NCI-H446 treated with DMSO at 0.1 percent for 48 hours (cell line): Measurements from ENCODE around the gene ZNF12.
"Not testable (repeated sequence)": the region's sequence is repeated elsewhere in the genome, so short reads cannot be mapped to it uniquely, and the experiment has no call there.

Source experiments
- DNase-seq: peaks from one replicate; lab custom pipeline; 2025; lab: John Stamatoyannopoulos, UW

ZNF12 gene

DNA sequence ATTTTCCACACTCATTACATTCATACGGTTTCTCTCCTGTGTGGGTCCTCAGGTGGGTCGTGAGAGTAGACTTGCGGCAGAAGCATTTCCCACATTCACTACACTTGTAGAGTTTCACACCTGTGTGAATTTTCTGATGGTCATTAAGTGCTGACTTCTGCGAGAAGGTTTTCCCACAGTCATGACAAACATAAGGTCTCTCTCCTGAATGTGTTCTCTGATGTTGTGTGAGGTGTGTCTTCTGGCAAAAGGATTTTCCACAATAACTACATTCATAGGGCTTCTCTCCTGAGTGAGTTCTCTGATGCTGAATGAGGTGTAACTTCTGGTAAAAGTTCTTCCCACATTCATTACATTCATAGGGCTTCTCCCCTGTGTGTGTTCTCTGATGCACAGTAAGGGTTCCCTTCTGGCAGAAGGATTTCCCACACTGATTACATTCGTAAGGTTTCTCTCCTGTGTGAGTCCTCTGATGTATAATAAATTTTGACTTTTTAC lies 15.1 kb downstream of the ZNF12 start:
- DNase-seq, result no peak

DNA sequence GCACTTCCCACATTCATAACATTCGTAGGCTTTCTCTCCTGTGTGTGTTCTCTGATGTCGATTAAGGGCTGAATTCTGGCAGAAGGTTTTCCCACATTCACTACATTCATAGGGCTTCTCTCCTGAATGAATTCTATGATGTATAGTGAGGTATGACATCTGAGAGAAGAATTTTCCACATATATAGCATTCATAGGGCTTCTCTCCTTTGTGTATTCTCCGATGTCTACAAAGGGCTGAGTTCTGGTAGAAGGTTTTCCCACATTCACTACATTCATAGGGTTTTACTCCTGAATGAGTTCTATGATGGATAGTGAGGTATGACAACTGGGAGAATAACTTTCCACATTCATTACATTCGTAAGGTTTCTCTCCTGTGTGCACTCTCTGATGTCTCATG lies 15.6 kb downstream of the ZNF12 start:
- no peak for DNase-seq

- no peak for DNase-seq
Observed at GRCh38 chr7:6680146-6680545, 26.6 kb downstream of the ZNF12 start.

- DNase-seq, result no peak
Observed at GRCh38 chr7:6675807-6676405, 30.8 kb downstream of the ZNF12 start.

GRCh38 chr7:6670851-6671250 lies 35.9 kb downstream of the ZNF12 start:
- DNase-seq, result not testable (repeated sequence)

DNA sequence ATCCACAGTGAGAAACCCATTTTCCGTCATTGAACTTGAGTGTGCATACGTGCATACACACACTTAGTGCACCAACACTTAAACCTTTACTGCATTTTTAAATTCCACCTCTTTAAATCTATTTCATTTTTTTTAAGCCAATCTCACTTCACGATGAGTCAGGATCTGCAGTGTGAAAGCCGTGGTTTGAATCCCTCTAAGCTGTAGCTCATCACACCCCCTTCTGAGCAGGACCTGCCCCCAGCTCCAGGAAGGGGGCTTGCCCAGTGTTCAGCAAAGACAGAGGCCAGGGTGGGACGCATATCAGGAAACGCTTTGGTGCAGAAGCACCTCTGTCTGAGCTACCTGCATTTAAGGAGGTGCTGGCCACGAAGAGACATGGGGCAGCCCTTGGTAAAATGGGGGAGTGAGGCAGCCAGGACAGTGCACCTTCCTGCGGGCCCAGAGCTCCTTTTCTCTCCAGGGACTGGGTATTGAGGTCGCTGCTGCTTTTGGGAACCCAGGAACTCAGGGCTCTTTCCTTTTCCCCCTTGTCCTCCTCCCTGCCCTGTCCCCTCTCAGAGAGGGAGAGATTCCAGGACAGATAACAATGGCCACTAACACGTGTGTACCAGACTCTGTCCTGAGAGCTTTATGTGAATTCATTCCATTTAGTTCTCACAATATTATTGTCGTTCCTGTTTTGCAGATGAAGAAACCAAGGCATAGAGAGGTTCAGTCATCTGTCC lies 48.0 kb downstream of the ZNF12 start:
- DNase-seq, result no peak

DNA sequence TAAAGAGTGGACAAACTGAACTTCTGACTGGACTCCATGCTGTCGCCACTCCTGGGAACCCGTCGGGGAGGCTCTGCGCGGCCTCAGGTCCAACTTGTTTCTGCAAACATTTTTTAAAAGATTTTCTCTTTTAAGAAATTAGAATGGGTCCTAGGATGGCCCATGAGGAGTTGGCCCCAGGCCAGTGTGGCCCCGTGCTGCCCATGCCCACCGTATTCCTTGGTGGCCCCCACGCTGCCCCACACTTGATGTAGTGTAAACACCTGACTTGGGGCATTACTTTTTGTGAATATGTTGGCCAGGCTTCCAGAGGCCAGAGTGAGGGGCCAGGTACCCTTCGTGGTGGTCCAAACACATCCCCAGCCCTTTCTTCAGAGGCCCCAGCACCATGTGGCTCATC lies 50.3 kb downstream of the ZNF12 start:
- no peak for DNase-seq

- no peak for DNase-seq
Observed at GRCh38 chr7:6655636-6656385, 50.9 kb downstream of the ZNF12 start.

GRCh38 chr7:6654842-6655610 lies 51.7 kb downstream of the ZNF12 start:
- no peak for DNase-seq

- no peak for DNase-seq
Observed at GRCh38 chr7:6654113-6654841, 52.5 kb downstream of the ZNF12 start.

DNA sequence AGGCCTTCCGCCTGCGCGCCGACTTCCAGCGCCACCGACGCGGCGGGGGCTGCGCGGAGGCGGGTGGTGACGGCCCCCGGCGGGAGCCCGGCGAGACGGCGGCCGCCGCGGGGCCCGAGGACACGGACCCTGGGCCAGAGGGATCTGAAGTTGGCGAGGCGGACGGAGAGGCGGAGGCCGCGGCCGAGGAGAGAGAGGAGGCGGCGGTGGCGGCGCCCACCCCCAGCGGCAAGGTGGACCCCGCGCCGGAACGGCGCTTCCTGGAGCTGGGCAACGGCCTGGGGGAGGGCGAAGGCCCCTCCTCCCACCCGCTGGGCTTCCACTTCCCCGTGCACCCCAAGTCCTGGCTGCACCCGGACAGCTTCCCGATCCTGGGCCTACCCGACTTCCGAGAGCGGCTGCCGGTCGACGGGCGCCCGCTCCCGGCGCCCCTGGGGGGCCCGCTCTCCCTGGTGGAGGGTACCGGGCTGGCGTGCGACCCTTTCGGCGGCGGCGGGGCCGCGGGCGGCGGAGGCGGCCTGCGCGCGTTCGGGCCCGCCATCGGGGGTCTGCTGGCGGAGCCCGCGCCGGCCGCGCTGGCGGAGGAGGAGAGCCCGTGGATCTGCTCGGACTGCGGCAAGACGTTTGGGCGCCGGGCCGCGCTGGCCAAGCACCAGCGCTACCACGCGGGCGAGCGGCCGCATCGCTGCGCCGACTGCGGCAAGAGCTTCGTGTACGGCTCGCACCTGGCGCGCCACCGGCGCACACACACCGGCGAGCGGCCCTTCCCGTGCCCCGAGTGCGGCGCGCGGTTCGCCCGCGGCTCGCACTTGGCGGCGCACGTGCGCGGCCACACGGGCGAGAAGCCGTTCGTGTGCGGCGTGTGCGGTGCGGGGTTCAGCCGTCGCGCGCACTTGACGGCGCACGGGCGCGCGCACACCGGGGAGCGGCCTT lies 53.4 kb downstream of the ZNF12 start:
- DNase-seq, result no peak

DNA sequence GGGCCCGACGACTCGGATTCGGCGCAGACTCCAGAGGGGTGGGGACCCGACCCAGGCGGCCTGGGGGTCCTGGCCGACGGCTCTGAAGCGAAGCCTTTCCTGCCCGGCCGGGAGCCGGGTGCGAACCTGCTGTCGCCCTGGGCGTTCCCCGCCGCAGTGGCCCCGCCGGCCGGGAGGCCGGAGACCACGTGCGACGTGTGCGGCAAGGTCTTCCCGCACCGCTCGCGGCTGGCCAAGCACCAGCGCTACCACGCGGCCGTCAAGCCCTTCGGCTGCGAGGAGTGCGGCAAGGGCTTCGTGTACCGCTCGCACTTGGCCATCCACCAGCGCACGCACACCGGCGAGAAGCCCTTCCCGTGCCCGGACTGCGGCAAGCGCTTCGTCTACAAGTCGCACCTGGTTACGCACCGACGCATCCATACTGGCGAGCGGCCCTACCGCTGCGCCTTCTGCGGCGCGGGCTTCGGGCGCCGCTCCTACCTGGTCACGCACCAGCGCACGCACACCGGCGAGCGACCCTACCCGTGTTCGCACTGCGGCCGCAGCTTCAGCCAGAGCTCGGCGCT lies 54.2 kb downstream of the ZNF12 start:
- DNase-seq, result no peak

DNA sequence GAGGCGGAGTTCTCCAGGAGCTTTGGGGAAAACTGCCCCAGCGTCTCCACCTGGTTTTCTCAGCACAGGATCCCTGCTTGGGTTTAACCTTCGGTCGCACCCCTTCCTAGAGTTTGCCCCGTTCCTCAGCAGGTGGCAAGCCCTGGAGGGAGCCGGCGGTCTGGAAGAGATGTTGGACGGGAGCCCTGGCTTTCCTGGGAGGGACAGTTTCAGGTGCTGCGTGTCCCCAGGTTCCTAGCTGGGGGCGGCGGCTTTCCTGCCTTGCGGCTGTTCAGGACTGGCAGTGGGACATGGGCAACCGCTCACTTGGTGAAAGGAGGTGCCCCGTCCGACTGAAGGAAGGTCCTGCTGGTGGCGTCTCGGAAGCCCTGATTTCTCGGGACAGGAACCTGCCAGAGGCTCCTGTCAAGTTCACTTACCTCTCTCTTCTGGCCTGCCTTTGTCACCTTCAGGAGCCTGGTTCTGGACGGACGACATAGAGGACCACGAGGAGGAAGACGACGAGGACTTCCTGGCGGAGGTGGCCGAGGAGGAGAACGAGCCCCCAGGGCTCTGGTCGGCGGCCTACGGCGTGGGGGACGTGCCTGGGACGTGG lies 54.8 kb downstream of the ZNF12 start:
- DNase-seq, result no peak

GRCh38 chr7:6650521-6651011 lies 56.2 kb downstream of the ZNF12 start:
- DNase-seq, result no peak

- no peak for DNase-seq
Observed at GRCh38 chr7:6650086-6650485, 56.7 kb downstream of the ZNF12 start.

- no peak for DNase-seq
Observed at GRCh38 chr7:6649241-6649961, 57.3 kb downstream of the ZNF12 start.

DNA sequence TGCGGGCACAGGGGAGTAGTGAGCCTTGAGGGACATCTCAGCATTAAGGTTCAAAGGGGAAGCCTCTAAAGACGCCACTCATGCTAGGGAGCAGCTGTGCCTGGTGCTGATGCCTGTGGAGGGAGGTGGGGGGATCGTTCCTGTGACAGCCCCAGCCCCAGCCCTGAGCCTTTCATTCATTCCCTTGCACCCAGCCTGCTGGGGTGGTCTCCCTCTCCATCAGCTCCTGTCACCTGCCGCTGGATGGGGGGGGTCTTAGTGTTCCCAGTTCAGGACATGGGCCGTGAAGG lies 58.0 kb downstream of the ZNF12 start:
- no peak for DNase-seq

- DNase-seq, result no peak
Observed at GRCh38 chr7:6648066-6648814, 58.5 kb downstream of the ZNF12 start.
